Fibroblast of the aortic adventitia (primary cell): Measurements from ENCODE around the gene SEMA3B. TPM values are rescaled to one million over a fixed set of nuclear protein-coding genes. Genes with fewer than 3 reads are reported as not detected.

Experiments
- DNase-seq: peaks from one replicate; pipeline ENCODE4 v3.0.0-alpha.2; 2010; ENCODE audit warnings: low read depth
- H3K4me3 ChIP-seq: 2 replicates; pipeline ENCODE4 v1.5.1; 2011; ENCODE audit warnings: low read depth, mild to moderate bottlenecking, control low read depth, low read length, moderate library complexity
- total RNA-seq: library from RNA; depleted of rRNA; stranded (reverse); fragments of >200 nt; gene quantifications from 2 replicates; pipeline ENCODE4 v1.2.3, GENCODE V29; 2012; ENCODE audit warnings: low replicate concordance
- TF ChIP-seq, protein P1 (sequence below): IDR thresholded peaks from 2 replicates; pipeline ENCODE4 v1.5.1; 2011; ENCODE audit warnings: mild to moderate bottlenecking, low read length, control low read depth, inconsistent platforms; ENCODE audit not compliant: insufficient read depth

The SEMA3B gene
- total RNA-seq, 1 donor, result 9.7 TPM

DNA sequence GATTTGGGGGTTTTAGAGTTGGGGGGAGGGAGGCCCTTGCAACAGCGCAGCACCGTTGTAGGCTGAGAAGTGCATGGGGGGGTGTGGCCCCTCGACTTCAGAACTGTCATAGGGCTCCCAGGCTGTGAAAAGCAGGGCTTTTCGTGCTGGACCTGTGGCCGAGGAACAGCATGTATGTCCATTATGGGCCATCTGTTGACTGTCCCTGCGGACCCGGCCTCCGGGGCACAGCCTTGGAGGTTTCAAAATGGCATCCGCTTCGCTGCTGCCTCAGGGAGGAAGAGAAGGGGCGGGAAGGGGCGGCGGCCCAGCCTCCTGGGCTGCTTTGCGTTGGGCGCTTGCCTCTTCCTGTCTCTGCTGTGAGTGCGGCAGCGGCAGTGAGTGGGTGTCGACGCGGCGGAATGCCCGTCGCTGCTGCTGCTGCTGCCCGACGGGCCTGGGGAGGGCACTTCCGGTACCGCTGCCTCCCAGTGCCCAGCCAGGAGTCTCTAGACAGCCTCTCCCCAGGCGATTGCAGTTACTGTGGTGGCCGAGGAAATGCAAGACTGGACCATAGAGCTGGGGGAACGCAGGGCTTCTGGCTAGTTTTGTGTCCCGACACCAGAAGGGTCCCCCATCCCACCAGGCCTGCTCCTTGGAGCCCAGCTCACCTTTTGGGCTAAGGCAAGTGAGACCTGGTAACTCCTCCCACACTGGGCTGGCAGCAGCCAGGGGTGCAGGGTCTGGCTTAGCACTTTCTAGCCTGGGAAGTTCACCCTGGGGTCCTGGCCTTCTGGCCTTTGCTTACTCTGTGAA, 31.0 kb upstream of the SEMA3B start:
- DNase-seq, result peak; percentile 74

DNA sequence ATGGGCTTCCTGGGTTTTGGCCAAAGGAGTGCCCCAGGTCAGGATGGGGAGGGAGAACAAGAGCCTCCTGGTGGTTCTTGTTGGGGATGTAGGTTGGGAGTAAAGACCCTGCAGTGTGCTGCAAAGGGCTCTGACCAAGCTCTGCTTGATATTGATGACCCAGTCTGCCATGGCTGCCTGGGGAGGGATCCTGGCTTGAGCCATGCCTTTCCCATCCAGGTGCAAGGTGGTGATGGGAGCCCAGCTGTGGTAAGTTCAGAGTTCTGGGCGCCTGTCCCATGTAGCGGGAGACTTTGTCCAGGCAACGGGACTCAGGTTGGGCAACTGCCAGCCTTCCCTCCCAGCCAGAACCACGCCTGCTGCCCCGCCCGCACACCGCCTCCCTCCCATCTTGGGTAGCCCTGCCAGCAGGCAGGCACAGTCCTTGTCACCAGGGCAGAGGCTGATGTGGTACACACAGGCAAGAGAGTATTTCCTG, 30.4 kb upstream of the SEMA3B start:
- TF ChIP-seq, protein P1, sequence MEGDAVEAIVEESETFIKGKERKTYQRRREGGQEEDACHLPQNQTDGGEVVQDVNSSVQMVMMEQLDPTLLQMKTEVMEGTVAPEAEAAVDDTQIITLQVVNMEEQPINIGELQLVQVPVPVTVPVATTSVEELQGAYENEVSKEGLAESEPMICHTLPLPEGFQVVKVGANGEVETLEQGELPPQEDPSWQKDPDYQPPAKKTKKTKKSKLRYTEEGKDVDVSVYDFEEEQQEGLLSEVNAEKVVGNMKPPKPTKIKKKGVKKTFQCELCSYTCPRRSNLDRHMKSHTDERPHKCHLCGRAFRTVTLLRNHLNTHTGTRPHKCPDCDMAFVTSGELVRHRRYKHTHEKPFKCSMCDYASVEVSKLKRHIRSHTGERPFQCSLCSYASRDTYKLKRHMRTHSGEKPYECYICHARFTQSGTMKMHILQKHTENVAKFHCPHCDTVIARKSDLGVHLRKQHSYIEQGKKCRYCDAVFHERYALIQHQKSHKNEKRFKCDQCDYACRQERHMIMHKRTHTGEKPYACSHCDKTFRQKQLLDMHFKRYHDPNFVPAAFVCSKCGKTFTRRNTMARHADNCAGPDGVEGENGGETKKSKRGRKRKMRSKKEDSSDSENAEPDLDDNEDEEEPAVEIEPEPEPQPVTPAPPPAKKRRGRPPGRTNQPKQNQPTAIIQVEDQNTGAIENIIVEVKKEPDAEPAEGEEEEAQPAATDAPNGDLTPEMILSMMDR, result peak; percentile 16

More for the DNA sequence above, 31.0 kb upstream of the SEMA3B start:
- peak overlapping the region; percentile 93 for H3K4me3 ChIP-seq
- TF ChIP-seq, protein P1, result no peak

GRCh38 chr3:50239649-50240048, 29.3 kb upstream of the SEMA3B start:
- H3K4me3 ChIP-seq, result no peak overlapping the region
- TF ChIP-seq, protein P1, result no peak
- DNase-seq, result no peak

More for the DNA sequence above, 30.4 kb upstream of the SEMA3B start:
- peak overlapping the region; percentile 93 for H3K4me3 ChIP-seq
- DNase-seq, result peak; percentile 44

DNA sequence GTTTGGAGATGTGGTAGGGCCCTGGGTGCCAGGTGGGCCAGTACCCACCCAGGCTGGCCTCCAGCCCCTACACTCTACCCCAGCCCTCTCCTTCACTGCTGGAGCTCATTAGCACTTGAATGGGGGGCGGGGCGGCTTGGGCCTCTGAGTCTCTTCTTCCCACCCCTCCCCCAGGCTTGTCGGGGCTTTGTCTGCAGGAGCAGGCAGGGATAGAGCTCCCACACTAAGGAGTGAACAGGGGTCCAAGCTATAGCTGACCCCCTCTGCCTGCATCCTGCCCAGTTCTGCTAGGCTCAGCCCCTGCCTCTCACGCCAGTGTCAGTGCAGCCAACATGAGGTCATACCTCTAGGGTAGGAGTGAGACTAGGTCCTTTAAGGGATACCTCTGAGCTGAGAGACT, 27.8 kb upstream of the SEMA3B start:
- no peak for DNase-seq
- no peak overlapping the region for H3K4me3 ChIP-seq
- TF ChIP-seq, protein P1, result no peak

DNA sequence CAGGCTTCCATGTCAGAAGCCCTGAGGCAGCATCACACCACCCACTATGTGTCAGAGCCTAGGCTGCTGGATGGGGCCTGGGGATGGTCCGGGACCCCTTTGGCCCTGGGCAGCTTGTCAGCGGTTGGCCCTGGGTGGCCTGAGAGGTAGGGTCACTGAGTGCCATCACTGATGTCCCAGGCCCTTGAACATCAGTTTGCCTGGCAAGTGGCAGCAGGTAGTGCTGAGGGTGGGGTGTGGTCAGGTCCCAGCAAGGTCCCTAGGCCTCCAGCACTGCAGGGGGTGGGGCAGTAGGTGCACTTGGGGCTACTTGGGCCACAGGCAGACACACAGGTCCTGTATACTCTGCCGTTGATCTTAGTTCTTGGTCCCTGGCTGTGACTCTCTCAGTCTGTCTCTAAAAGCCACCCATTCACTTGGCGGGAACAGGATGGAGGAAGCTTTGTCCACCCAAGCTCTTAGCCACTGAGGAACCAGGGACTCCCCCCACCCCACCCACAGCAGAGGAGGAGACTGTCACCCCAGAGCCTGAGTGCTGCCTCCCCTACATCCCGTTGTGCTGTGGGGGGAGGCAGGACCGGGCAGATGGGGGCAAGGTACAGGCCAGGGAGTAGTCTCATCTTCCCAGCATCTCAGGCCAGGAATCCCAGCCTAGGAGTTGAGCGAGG, 27.1 kb upstream of the SEMA3B start:
- no peak overlapping the region for H3K4me3 ChIP-seq
- no peak for DNase-seq
- TF ChIP-seq, protein P1, result no peak

DNA sequence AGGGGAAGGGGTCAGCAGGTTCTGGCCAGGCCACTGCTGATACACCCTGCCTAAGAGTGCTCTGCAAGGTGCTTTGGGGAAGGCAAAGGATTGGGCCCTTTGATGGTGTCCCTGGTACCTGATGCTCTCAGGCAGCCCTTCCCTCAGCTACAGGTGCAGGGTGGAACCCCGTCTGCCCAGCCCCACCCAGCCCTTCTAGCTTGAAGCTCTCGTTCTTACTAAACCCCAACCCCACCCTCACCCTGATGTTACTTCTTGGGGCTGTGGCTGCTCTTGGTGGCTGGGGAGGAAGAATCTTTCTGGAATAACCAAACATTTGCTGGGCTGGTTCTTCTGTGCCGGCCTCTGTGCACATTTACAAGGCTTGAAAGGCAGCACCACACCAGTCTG, 26.6 kb upstream of the SEMA3B start:
- no peak for DNase-seq
- H3K4me3 ChIP-seq, result no peak overlapping the region
- TF ChIP-seq, protein P1, result no peak
